ENCODE results near the gene MMP17.

The MMP17 gene

DNA sequence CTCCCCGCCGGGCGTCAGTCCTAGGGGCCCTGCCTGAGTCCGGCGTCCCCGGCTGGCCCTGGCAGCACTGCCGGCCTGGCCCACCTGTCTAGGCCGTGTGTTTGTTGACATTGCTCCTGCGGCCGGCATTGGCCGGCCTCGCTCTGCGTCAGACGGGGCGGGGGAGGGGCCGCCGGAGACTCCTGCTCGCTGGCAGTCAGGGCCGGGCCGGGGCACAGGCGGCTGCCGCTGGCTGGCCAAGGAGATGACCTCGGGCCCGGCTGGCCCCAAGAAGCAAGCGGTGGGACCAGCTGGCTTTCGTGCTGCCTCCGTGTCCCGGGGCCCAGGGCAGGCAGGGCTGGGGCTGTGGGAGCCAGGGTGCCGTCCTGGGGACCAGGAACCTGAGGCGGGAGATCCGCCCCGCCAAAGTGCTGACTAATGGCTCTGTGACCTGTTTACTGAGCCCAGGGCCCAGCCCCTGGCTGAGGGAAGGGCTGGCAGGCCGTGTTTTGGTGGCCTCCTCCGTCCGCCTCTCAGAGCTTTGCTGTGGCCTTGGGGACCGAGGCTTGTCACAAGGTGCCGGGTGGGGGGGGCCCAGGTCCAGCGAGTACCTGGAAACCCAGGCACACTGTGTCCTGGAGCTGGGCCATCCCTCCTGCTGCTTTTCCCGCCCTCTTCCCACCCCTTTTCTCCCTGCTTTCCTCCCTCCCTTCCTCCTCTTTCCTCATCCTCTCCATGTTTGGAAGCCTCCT, 68.1 kb downstream of the MMP17 start:
- Histone ChIP-seq H3K4me1 (ENCODE audit: insufficient read depth, low read length) (peaks cover 25% of the 10 kb centered on the region), H3K4me3 (ENCODE audit: low read length) (peak overlapping the region; percentile 72), H3K27me3 (ENCODE audit: insufficient read depth, low read length) (no peaks in the 10 kb centered on the region), H3K36me3 (ENCODE audit: insufficient read depth, low read length) (peaks cover 18% of the 10 kb centered on the region), H2AFZ (ENCODE audit: low read depth, low read length) (no peak overlapping the region), H3K9me3 (ENCODE audit: low read length) (no peaks in the 10 kb centered on the region)

- Histone ChIP-seq H3K27me3 (ENCODE audit: insufficient read depth, low read length) (no peaks in the 10 kb centered on the region), H2AFZ (ENCODE audit: low read depth, low read length) (no peak overlapping the region), H3K36me3 (ENCODE audit: insufficient read depth, low read length) (peaks cover 18% of the 10 kb centered on the region), H3K4me1 (ENCODE audit: insufficient read depth, low read length) (peaks cover 25% of the 10 kb centered on the region), H3K4me3 (ENCODE audit: low read length) (peak overlapping the region; percentile 72), H3K9me3 (ENCODE audit: low read length) (no peaks in the 10 kb centered on the region)
Observed at GRCh38 chr12:131896811-131897270, 68.6 kb downstream of the MMP17 start.

DNA sequence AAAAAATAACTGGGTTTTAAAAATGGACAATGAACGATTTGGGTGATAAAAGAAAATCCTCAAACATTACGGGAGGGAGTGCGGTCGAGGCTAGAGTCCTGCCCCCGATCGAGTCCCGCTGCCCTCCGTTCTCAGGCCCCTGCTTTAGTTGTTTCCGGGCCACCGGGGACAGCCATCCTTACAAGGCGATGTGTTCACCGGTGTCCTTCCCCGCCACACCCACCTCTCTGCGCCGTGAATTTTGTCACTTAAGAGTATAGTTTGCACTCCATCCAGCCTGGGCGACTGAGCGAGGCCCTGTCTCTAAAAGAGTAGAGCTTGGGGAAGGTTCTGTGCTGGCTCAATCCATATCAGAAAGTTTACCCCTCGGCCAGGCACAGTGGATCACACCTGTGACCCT, 69.1 kb downstream of the MMP17 start:
- H3K4me1 ChIP-seq (ENCODE audit: insufficient read depth, low read length), result peaks cover 25% of the 10 kb centered on the region
- H3K36me3 ChIP-seq (ENCODE audit: insufficient read depth, low read length), result peaks cover 18% of the 10 kb centered on the region
- H3K9me3 ChIP-seq (ENCODE audit: low read length), result no peaks in the 10 kb centered on the region

GRCh38 chr12:131897875-131898274, 69.7 kb downstream of the MMP17 start:
- Histone ChIP-seq H3K4me1 (ENCODE audit: insufficient read depth, low read length) (peaks cover 24% of the 10 kb centered on the region), H3K4me3 (ENCODE audit: low read length) (no peak overlapping the region), H3K27me3 (ENCODE audit: insufficient read depth, low read length) (no peaks in the 10 kb centered on the region), H2AFZ (ENCODE audit: low read depth, low read length) (no peak overlapping the region), H3K36me3 (ENCODE audit: insufficient read depth, low read length) (peaks cover 18% of the 10 kb centered on the region), H3K9me3 (ENCODE audit: low read length) (no peaks in the 10 kb centered on the region)

More for the DNA sequence above, 69.1 kb downstream of the MMP17 start:
- H2AFZ ChIP-seq (ENCODE audit: low read depth, low read length), result no peak overlapping the region
- H3K27me3 ChIP-seq (ENCODE audit: insufficient read depth, low read length), result no peaks in the 10 kb centered on the region
- no peak overlapping the region for H3K4me3 ChIP-seq (ENCODE audit: low read length)

DNA sequence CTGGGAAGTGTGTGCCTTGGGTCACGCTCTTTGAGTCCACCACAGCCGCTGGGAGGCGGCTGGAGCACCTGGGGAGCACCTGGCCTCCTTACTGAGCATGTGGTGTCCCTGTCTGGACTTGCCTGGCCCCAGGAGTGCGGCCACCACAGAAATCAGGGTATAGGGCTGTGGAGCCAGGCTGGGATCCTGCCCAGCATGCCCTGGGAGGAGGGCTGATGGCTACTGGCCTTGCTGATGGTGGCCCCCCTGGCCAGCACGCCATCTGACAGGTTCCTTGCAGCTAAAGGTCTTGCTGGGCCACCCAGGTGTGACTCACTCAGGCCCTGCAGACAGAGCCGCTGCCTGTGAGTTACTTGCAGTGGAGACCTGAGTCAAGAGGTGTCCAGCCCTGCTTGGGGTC, 72.2 kb downstream of the MMP17 start:
- no peaks in the 10 kb centered on the region for H3K9me3 ChIP-seq (ENCODE audit: low read length)

More for the DNA sequence above, 72.2 kb downstream of the MMP17 start:
- no peaks in the 10 kb centered on the region for H3K27me3 ChIP-seq (ENCODE audit: insufficient read depth, low read length)
- peaks cover 12% of the 10 kb centered on the region for H3K4me1 ChIP-seq (ENCODE audit: insufficient read depth, low read length)
- H3K4me3 ChIP-seq (ENCODE audit: low read length), result no peak overlapping the region
- peaks cover 22% of the 10 kb centered on the region for H3K36me3 ChIP-seq (ENCODE audit: insufficient read depth, low read length)
- H2AFZ ChIP-seq (ENCODE audit: low read depth, low read length), result no peak overlapping the region

Data from neuron (in vitro differentiated cells).